Testis (tissue), 2 donors: ENCODE measurements around the gene MGAT5.

Experiments
- CTCF ChIP-seq, 3 experiments: fragments of 450-650 bp in 2 of 3; fragments of 200-600 bp in 1 of 3; sonication (generic) in 1 of 3; IDR thresholded peaks; one replicate each; pipeline ENCODE4 v1.5.1; 2016 to 2019; ENCODE audit warnings: antibody characterized with exemption in 3 of 3, mild to moderate bottlenecking in 2 of 3, moderate library complexity in 1 of 3
- POLR2A ChIP-seq: fragments of 450-650 bp; IDR thresholded peaks from one replicate; pipeline ENCODE4 v1.6.1; 2017; ENCODE audit warnings: antibody characterized with exemption, mild to moderate bottlenecking, moderate library complexity

- TF ChIP-seq POLR2A: no peak
- TF ChIP-seq CTCF (IDR thresholded peaks at IDR 0.05): no peak
These were observed 207.6 kb downstream of the MGAT5 start for GRCh38 chr2:134461511-134461910.
